HT1080 (cell line): ENCODE results near the gene OAS1. TPM values are rescaled to one million over a fixed set of nuclear protein-coding genes. Genes with fewer than 3 reads are reported as not detected.

Source experiments
- DNase-seq: peaks from one replicate; pipeline ENCODE4 v3.0.0-alpha.2; 2015; ENCODE audit warnings: low read depth
- polyA plus RNA-seq, 2 experiments: library from polyadenylated mRNA; depleted of rRNA; stranded (reverse); fragments of >200 nt; gene quantifications; 2 replicates each; pipeline ENCODE4 v1.2.3, GENCODE V29; 2015
- total RNA-seq: library from RNA; depleted of rRNA; stranded (reverse); fragments of >200 nt; shearing (Covaris generic); gene quantifications from 2 replicates; pipeline ENCODE4 v1.2.3, GENCODE V29; 2014; rRNA removed

Gene OAS1
- total RNA-seq, result 3.6 and 5.2 TPM in 2 replicates
- 4.5 and 5.2 TPM in 2 replicates for polyA plus RNA-seq (2015; cell fraction: cytosol; rRNA removed)
- polyA plus RNA-seq (2015; cell fraction: nucleus; rRNA removed), result 9.5 and 11.3 TPM in 2 replicates

GRCh38 chr12:112906712-112907414 is at the start of gene OAS1:
TSS of gene OAS1 (plus strand) at chr12:112906962. CDS start at chr12:112907040, 78 bp downstream.
- peak; percentile 67 for DNase-seq

GRCh38 chr12:112859291-112859690 is 47.5 kb upstream of the OAS1 start:
- no peak for DNase-seq

DNA sequence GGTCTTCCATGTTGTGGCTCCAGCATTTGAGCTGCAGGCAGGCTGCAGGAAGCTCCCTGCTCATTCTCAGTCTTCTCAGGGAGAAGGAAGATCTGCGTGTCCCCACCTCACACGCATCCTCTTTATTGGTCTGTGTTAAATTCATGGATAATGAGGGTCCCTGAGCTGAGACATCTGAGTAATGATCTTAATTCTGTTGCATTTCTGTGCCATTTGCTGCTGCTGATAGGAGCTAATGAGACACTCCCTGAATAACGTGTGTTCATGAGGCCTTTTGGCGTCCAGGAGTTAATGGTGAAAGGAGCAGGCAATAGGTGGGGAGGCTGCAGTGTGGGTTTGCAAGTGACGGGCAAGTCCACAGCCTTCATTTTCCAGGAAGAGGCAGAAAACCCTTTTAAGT is 46.6 kb upstream of the OAS1 start:
- DNase-seq, result no peak

- no peak for DNase-seq
Measured at GRCh38 chr12:112861284-112861683, 45.5 kb upstream of the OAS1 start.

DNA sequence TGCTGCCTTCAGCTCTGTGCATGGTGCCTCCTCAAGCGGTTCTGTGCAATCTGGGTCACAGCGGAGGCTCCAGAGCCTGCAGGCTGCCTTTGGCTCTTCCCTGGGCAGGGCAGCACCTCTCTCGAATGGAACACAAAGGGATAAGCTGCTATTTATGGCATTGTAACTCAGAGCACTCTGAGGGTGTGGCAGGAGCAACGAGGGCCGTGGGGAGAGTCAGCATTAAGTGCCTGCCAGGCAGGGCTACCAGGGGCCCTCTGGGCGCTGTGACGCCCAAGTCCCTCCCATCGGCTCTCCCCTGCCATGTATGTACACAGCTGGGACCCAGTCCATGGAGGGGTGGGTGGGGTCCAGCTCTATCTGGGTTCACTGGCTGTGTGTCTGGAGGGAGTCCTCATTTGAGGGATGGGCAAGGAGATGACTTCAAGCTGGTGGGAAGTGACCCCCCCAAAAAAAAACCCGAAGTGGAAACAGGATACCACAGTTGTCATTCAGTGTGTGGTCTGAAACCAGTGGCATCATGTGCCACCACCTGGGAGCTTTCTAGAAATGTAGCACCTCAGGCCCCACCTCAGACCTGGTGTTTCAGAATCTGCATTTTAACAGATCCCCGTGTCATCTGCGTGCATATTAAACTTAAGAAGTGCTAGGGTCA is 44.0 kb upstream of the OAS1 start:
- DNase-seq, result no peak

- no peak for DNase-seq
Measured at GRCh38 chr12:112868459-112869041, 38.2 kb upstream of the OAS1 start.

DNA sequence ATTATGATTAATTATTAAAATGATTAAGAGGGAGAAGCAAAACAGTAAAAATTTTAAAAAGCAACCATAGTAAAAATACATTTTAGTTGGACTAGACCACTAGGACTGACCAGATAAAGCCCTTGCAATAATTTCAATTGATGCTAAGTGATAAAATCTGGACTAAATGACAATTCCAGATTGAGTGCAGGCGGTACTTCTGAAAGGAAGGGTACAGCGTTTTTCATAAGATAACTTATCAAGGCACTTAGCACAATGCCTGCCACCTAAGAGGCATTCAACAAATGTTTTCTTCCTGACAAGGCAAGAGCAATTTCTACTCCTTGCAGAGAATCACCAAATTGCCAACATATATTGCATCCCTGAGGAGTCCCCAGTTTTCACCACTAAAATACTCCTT is 37.7 kb upstream of the OAS1 start:
- no peak for DNase-seq

- no peak for DNase-seq
Measured at GRCh38 chr12:112869778-112870177, 37.0 kb upstream of the OAS1 start.

DNA sequence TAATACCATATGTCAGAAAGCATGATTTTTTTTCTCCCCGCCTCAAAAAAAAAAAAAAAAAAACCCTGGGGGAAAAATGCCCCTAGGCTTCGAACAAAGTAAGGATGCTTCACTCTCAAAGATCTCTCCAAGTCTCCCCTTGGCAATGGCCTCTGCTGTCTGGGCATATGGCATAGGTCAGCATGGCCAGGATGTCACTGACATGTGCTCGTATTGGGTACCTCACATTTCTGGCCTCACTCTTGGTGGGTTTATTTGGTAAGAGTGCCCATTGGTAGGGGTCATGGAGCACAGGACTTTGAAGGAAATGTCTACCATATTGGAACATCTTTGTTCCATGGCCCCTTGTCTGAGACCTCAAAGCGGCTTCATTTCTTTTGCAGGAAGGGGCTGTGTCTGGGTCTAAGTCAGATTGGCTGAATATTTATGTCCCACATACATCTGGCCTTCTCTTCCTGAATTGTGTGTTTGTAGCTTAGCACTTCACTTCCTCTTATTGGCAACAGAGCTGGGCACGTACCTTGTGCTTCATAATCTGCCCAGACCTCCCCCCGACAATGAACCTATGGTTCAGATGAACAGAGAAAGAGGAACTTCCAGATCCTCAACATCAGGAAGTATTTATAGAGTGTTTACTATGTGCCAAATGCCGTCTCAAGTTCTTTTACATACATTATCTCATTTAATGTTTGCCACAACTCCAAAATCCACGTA is 36.3 kb upstream of the OAS1 start:
- no peak for DNase-seq

- no peak for DNase-seq
Measured at GRCh38 chr12:112875608-112876007, 31.2 kb upstream of the OAS1 start.

- DNase-seq, result no peak
Measured at GRCh38 chr12:112876506-112876905, 30.3 kb upstream of the OAS1 start.

DNA sequence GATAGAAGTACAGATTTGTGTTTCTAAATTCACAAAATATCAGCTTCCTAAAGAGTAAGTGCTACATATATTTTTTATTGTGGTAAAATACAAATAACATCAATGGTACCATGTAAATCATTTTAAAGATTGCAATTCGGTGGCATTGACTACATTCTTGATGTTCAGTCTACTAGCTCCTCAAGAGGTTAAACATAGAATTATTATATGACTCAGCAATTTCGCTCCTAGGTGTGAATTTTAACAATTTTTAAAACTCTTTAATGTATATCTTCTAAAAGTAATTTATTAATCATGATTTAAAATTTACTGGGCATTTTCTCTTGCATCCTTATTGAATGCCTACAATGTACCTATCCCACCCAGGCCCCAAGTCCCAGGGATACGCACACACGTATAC is 29.8 kb upstream of the OAS1 start:
- no peak for DNase-seq

DNA sequence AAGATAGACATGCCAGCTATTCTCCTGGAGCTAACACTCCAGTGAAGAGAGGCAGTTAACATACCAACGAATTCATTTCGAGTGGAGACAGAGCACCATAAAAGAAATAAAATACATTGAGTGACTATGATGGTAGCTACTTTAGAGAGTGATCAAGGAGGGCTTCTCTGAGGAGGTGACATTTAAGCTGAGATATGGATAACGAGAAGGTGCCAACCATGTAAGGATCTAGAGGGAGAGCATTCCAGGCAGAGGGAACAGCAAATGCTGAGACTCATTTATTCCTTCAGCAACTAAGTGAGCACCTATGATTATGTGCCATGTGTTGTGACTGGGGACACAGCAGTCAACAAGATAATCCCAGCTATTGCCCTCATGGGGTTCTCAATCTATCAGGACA is 28.3 kb upstream of the OAS1 start:
- DNase-seq, result no peak

DNA sequence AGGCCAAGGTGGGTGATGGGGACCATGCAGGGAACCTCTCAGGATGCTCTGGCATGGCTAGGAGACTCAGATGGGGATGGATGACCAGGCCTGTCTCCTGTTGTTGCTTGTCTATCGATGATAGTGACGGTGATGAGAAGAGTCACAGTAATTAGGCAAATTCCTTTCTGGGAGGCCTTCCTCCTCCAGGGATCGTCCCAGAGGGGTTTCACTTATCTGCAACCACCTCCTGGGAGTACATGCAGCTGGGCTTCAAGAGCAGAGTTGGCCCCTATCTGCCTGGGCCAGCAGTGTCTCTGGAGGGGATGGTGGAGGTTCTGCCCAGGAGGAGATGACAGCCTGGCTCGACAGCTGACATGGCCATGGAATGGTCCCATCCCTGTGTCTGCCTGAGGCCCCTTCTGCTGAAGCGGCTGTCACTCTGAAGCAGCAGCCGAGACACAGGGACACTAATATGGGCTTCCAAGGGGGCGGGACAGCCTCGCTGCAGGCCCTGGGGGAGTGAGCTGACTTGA is 27.5 kb upstream of the OAS1 start:
- no peak for DNase-seq

DNA sequence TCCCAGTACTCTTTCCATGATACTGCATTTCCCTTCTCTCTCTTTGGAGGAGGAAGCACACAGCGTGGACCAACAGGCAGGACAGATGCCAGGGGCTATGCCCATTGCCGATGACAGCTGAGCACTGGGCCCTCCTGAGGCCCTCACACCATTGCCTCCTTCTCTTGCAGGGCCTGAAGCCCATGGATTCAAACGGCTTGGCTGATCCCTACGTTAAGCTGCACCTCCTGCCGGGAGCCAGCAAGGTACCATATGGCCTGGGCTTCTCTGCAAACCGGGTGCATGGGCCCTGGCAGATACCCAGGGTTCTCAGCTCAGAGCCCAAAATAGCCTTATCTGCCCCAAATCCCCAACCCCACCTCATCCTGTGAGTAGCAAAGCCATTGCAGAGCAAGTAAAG is 25.2 kb upstream of the OAS1 start:
- no peak for DNase-seq

DNA sequence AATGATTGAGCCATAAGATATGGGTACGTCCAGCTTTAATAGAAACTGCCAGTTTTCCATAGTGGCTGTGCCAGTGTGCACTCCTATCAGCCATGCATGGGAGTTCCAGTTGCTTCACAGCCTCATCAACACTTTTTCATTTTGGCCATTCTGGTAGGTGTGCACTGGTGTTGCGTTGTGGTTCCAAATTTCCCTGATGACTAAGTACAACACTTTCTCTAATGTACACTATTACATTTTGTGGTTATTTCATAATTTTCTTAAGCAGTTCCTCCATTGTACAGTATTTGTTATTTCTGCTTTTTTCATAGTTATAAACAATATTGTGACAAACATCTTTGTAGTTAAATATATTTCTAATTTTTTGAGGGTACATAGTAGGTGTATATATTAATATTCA is 21.5 kb upstream of the OAS1 start:
- DNase-seq, result no peak

GRCh38 chr12:112887550-112887949 is 19.2 kb upstream of the OAS1 start:
- DNase-seq, result no peak

DNA sequence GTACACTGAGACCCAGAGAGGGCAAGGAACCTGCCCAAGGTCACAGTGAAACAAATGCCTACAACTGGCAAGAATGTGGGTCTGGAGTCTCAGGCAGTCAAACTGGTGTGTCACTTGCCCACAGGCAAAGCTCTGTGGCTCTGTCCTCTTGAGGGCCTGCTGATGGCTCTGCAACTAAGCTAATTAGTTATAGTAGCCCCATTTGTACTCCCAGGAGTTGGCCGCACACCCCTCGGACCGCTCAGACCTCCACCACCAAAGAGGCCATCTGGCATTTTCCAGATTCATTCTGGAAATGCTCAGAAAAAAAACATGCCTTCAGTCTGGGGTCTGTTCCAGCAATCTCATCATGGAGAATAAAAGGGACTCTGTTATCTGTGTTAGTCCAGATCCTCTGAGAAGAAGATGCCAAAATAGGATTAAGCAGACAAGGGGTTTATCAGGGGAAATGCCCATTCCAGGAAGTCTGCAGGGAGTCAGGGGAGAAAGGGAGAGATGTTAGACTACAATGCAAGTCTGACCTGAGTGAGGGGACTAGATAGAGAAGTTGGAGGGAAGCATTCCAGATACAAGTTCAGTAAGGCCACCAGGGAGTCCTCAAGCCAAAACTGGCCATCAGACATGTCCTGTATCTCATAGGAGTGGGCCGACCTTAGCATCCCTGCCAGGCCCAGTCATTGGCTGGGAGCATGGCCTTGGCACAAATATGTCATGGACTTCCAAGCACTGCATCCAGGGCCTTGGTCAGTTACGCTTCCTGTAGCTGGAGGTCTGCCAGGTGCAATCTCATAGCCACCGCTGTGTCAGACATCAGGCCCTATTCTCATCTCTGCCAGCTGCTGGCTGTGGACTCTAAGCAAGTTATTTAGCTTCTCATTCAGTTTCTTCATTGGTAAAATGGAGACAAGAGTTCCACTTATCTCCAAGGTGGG is 15.4 kb upstream of the OAS1 start:
- no peak for DNase-seq

GRCh38 chr12:112892856-112893255 is 13.9 kb upstream of the OAS1 start:
- DNase-seq, result no peak

DNA sequence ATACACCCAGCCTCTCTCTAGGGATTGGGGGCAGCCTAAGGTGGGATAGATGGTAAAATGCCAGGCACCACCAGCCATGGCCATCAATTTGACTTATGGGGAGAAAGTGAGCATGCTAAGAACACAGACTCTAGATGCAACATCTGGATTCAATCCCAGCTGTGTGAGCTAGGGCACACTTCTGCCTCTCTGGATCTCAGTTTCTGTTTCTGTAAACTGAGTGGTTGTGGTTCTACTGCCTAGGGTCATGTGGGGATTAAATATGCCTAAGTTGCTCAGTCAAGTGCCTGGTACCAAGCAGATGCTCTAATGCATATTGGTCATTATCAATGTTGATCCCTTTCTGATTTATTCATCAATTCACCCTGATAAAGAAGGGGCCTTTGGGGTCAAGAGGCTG is 12.6 kb upstream of the OAS1 start:
- no peak for DNase-seq

GRCh38 chr12:112898380-112898779 is 8.4 kb upstream of the OAS1 start:
- DNase-seq, result no peak
